Left ventricle myocardium superior (tissue), 1 donor: ENCODE results near the gene FBH1. TPM values are rescaled to one million over a fixed set of nuclear protein-coding genes. Genes with fewer than 3 reads are reported as not detected.

Source experiments
- ATAC-seq: fragments of 200-7000 bp; cut with Tn5 transposase; one replicate; pipeline ENCODE4 v1.9.1; 2020; ENCODE audit warnings: mild to moderate bottlenecking, moderate library complexity
- DNase-seq: peaks from one replicate; pipeline ENCODE4 v3.0.0-alpha.2; 2020
- intact Hi-C: fragments of 100-400 bp; cut with micrococcal nuclease; formaldehyde crosslinking; loops from one replicate; pipeline ENCODE4 v1.11.0; 2022
- total RNA-seq: library from RNA; stranded (reverse); fragmentation: NEBNext Ultra II Directional; extraction: Animal tissue kit (Norgen Biotek cat#: 25700); gene quantifications from one replicate; pipeline ENCODE4 v1.2.1, GENCODE V29; 2021
- donor health status: DM: no; HTN: yes; CAD: no; lungs with severe emphysema.

The FBH1 gene
- total RNA-seq, 1 donor from 2014 or later: 78.7 TPM

GRCh38 chr10:5968681-5969453 lies 78.8 kb downstream of the FBH1 start:
- DNase-seq (peak; percentile 20), ATAC-seq (no peak)
- intact Hi-C loops: no loop called here

DNA sequence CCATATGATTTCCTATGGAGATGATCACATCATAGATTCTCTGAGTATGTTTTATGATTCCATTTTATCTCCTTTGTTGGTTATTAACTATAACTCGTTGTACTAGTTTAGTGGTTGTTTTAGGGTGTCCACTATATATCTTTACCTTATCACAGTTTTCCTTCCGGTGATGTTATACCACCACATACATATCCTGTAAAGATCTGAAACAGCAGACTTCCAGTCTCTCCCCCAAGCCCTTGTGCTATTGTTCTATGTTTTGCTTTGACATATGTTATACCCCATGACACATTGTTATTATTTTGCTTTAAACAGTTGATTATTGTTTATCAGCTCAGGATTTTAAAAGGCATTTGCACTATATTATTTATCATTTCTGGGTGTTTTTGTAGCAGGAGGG lies 80.0 kb downstream of the FBH1 start:
- no peak for DNase-seq
- intact Hi-C loops: no loop called here
- no peak for ATAC-seq

- DNase-seq (peak; percentile 6), ATAC-seq (no peak)
- intact Hi-C loops: no loop called here
Observed at GRCh38 chr10:5970527-5970926, 80.5 kb downstream of the FBH1 start.

- intact Hi-C loops: no loop called here
- peak; percentile 29 for DNase-seq
Observed at GRCh38 chr10:5971315-5971832, 81.3 kb downstream of the FBH1 start.

GRCh38 chr10:5971886-5972285 lies 81.8 kb downstream of the FBH1 start:
- DNase-seq (no peak), ATAC-seq (peak; percentile 64)
- intact Hi-C loops: no loop called here

More at GRCh38 chr10:5971315-5971832, 81.3 kb downstream of the FBH1 start:
- ATAC-seq: peak; percentile 81

DNA sequence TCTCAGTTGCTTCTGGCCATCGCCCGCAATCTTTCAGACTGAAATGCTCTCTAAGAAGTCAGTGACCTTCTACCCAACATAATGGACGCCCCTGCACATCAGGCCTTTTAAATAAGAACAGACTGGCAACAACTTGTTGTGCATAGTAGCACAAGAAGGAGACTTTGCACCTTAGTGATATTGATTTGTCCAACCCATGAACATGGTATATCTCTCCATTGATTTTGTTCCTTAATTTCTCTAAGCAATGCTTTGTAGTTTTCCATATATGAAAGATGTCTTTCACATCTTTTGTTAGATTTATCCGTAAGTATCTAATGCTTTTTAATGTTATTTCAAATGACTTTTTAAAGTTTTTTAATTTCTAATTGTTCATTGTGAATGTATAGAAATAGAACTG lies 83.0 kb downstream of the FBH1 start:
- no peak for DNase-seq
- intact Hi-C loops: no loop called here
- no peak for ATAC-seq

DNA sequence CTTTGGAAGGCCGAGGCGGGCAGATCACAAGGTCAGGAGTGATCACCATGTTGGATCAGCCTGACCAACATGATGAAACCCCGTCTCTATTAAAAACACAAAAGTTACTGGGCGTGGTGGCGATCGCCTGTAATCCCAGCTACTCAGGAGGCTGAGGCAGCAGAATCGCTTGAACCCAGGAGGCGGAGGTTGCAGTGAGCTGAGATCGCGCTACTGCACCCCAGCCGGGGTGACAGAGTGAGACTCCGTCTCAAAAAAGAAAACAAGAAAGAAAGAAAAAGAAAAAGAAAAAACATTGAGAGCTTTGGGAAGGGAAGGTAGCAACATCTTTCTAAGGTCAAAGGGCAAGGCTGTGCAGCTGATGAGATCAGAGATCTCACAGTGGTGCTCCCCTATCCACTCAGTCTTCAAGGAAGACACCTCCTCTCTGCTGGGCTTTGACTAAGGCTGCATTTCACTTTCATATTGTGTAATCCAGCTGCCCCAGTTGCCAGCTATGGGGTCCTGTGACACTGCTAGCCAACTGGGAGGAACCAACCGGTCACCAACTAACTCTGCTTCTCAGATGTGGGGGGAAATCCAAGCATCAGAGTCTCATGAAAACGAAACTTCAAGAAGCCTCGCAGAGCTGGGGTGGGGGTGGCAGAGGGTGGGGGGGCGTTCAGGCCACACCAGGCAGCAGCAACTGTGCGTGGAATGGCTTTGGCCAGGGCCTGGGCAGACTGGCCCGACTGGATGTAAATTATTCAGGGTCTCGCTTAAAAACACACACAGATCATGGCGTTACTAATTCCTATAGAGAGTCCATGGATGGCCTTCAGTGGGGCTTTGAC lies 85.8 kb downstream of the FBH1 start:
- intact Hi-C loops: no loop called here
- peak; percentile 7 for DNase-seq
- peak; percentile 48 for ATAC-seq

GRCh38 chr10:5976512-5977470 lies 86.7 kb downstream of the FBH1 start:
- DNase-seq: peak; percentile 75
- intact Hi-C loops: no loop called here
- ATAC-seq: peak; percentile 67

DNA sequence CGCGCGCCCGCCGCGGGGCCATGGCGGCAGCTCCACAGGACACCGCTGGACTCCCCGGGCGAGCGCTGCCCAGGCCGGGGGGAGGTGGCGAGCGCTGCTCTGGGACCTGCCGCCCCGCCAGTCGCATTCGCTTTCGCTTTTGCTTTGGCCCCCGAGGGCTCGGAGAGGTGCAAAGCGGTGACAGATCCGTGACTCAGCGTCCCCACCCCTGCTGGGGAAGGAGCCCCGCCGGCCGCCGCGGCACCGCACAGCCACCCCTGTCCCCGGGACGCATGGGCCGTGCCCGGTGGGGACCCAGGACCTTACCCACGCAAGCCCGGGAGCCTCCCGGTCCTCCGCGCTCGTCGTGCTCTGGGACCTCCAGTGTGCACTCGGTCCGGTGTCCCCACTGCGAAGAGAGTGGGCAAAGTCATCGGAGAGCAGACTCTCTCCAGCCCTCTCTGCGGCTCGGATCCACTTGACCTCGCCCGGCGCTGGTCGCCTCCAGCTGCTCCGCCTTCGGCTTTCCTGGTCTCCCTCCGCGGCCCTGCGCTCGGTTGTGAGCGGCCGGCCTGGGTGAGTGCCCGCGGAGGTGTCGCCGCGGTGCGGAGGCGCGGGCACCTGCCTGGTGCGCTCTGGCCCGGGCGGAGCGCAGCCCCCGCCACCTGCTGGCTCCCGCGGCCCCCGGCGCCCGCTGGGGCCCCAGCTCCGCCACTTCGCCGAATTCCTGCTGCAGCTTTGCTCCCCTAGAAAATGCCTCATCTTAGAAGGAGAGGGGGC lies 87.6 kb downstream of the FBH1 start, which contains the start of gene IL15RA:
IL15RA (minus strand) TSS at position 73 of the 759 bp plus-strand sequence; CDS start at position 22, 51 bp downstream.
- ATAC-seq: peak; percentile 82

GRCh38 chr10:5978230-5978489 lies 88.1 kb downstream of the FBH1 start:
- intact Hi-C loops: no loop called here
- ATAC-seq: no peak
- DNase-seq: no peak

More for the DNA sequence above, 87.6 kb downstream of the FBH1 start, which contains the start of gene IL15RA:
- peak; percentile 83 for DNase-seq
- intact Hi-C loops: no loop called here

- intact Hi-C loops: no loop called here
- no peak for DNase-seq
- ATAC-seq: no peak
Observed at GRCh38 chr10:5981529-5981928, 91.5 kb downstream of the FBH1 start.

- intact Hi-C loops: no loop called here
Observed at GRCh38 chr10:5983774-5984173, 93.7 kb downstream of the FBH1 start.

GRCh38 chr10:5985029-5985428 lies 95.0 kb downstream of the FBH1 start:
- intact Hi-C loops: no loop called here
- ATAC-seq: no peak
- DNase-seq: no peak

More at GRCh38 chr10:5983774-5984173, 93.7 kb downstream of the FBH1 start:
- DNase-seq (no peak), ATAC-seq (peak; percentile 49)

Other genes starting within 250 kb of the FBH1 start
- 16.4 TPM for gene ASB13, start 223.6 kb upstream of the FBH1 start, total RNA-seq
- gene TASOR2, start 205.4 kb upstream of the FBH1 start, total RNA-seq: 33.6 TPM
- 107 TPM for gene GDI2, start 76.8 kb upstream of the FBH1 start, total RNA-seq
- 3.8 TPM for gene ANKRD16, start 350 bp upstream of the FBH1 start, total RNA-seq
- gene IL15RA, start 87.3 kb downstream of the FBH1 start, total RNA-seq: 7.0 TPM
- 1.5 TPM for gene IL2RA, start 172.1 kb downstream of the FBH1 start, total RNA-seq
- 72.1 TPM for gene RBM17, start 198.8 kb downstream of the FBH1 start, total RNA-seq